GM12891 (cell line): ENCODE data around the gene MEF2D.

Experiments used
- POLR2A ChIP-seq: IDR thresholded peaks from 2 replicates; pipeline ENCODE4 v1.6.1; 2011; ENCODE audit warnings: low read depth, low read length, control low read depth
- POLR2AphosphoS5 ChIP-seq: IDR thresholded peaks from 2 replicates; pipeline ENCODE4 v1.6.1; 2011; ENCODE audit warnings: low read depth, low read length, control low read depth
- SPI1 ChIP-seq: IDR thresholded peaks from 2 replicates; pipeline ENCODE4 v1.6.1; 2011; ENCODE audit warnings: low read depth, low read length, control low read depth
- TAF1 ChIP-seq: IDR thresholded peaks from 2 replicates; pipeline ENCODE4 v1.6.1; 2011; ENCODE audit warnings: low read depth, low read length, control low read depth

DNA sequence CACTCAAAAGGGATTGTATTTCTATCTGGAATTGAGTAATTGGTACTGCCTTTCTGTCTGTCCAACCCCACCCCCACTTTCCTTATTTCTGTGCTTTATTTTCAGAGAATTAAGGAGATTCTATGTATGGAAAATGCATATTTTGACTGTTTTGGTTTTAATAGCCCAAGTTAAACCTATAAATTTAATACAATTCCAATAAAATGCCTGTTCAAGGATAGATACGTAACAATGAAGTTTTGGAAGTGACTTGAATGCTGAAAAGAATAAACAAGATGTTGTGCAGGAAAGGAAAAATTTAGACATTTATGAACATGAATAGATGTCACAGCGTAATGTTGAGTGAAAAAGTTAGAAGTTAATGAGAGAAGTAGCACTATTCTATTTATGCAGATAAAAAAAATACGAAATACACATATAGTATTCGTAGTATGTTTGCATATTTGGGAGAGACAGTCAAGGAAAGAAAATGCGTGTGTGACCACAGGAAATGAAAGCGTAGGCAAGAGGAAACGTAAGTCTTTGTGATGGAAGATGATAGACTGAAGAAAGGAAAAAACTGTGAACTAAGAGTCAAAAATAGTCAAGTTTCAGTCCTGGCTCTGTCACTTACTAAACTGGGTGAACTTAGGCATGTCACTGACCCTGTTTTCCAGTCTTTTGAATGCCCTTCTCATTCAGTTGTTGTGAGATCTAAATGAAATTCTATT, 62.1 kb downstream of the MEF2D start:
- no peak for TF ChIP-seq TAF1
- no peak for TF ChIP-seq POLR2A
- no peak for TF ChIP-seq POLR2AphosphoS5
- TF ChIP-seq SPI1, result no peak
